ENCODE measurements around the gene LSAMP.

DNA sequence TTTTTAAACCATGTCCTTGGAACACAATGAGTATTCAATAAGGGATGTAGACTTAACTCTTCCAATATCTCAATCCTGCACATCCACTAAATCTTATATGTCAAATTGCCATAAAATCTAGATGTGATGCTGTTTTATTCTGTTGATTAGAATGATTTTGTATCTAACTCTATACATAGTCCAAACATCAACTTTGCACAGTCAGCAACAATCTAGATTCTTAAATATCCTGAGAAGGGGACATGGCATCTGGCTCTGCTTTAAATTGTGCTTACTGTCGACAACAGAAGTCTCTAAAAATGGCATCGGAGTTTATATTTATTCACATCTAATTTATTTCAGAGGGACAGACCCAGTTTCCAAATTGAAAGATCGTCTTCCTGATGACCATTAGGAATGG lies 545.8 kb downstream of the LSAMP start:
- TF ChIP-seq, protein P1, sequence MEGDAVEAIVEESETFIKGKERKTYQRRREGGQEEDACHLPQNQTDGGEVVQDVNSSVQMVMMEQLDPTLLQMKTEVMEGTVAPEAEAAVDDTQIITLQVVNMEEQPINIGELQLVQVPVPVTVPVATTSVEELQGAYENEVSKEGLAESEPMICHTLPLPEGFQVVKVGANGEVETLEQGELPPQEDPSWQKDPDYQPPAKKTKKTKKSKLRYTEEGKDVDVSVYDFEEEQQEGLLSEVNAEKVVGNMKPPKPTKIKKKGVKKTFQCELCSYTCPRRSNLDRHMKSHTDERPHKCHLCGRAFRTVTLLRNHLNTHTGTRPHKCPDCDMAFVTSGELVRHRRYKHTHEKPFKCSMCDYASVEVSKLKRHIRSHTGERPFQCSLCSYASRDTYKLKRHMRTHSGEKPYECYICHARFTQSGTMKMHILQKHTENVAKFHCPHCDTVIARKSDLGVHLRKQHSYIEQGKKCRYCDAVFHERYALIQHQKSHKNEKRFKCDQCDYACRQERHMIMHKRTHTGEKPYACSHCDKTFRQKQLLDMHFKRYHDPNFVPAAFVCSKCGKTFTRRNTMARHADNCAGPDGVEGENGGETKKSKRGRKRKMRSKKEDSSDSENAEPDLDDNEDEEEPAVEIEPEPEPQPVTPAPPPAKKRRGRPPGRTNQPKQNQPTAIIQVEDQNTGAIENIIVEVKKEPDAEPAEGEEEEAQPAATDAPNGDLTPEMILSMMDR (IDR thresholded peaks at IDR 0.05): no peak
- TF ChIP-seq POLR2AphosphoS5 (IDR thresholded peaks at IDR 0.05) (no peak), POLR2A (IDR thresholded peaks at IDR 0.05; ENCODE audit: low read depth) (no peak), EP300 (IDR thresholded peaks at IDR 0.05) (no peak)

All from esophagus muscularis mucosa (tissue), 4 donors.